OCI-LY3 (cell line): Measurements from ENCODE around the gene EYS.

Source experiments
- CTCF ChIP-seq: fragments of 200-600, 300-600 bp; sonication (generic); IDR thresholded peaks from 2 replicates; pipeline ENCODE4 v1.5.1; 2014; ENCODE audit warnings: antibody characterized with exemption, low read length, low read depth
- EZH2phosphoT487 ChIP-seq: fragments of 200-600 bp; shearing (Covaris generic); IDR thresholded peaks from 2 replicates; pipeline ENCODE4 v1.6.1; 2018; ENCODE audit warnings: antibody characterized with exemption, mixed run types, low read depth

GRCh38 chr6:63817492-63818050 is 1889.5 kb downstream of the EYS start:
- TF ChIP-seq CTCF (no peak), EZH2phosphoT487 (no peak)
